Fibroblast of skin of back (primary cell): Measurements from ENCODE around the gene MAP2K3.

ENCODE experiments used
- DNase-seq: peaks from one replicate; pipeline ENCODE4 v3.0.0-alpha.2; 2013

Gene MAP2K3

GRCh38 chr17:21282850-21283249 lies 1.7 kb upstream of the MAP2K3 start:
- no peak for DNase-seq

GRCh38 chr17:21283482-21284318 lies 811 bp upstream of the MAP2K3 start:
- DNase-seq, result peak; percentile 45

- DNase-seq, result peak; percentile 68
These were observed 904 bp downstream of the MAP2K3 start for GRCh38 chr17:21285164-21286065.

- DNase-seq, result peak; percentile 99
These were observed 1.7 kb downstream of the MAP2K3 start for GRCh38 chr17:21286066-21286770.

GRCh38 chr17:21286909-21287702 lies 2.6 kb downstream of the MAP2K3 start:
- no peak for DNase-seq

- DNase-seq, result peak; percentile 99
These were observed 3.4 kb downstream of the MAP2K3 start for GRCh38 chr17:21287703-21288449.

GRCh38 chr17:21288571-21289017 lies 4.1 kb downstream of the MAP2K3 start:
- DNase-seq, result no peak

- no peak for DNase-seq
These were observed 4.8 kb downstream of the MAP2K3 start for GRCh38 chr17:21289175-21289901.

- DNase-seq, result no peak
These were observed 5.5 kb downstream of the MAP2K3 start for GRCh38 chr17:21289902-21290571.

GRCh38 chr17:21291357-21291756 lies 6.8 kb downstream of the MAP2K3 start:
- DNase-seq, result no peak

- DNase-seq, result no peak
These were observed 7.4 kb downstream of the MAP2K3 start for GRCh38 chr17:21291862-21292261.

- no peak for DNase-seq
These were observed 8.6 kb downstream of the MAP2K3 start for GRCh38 chr17:21292867-21293830.

GRCh38 chr17:21293831-21294210 lies 9.3 kb downstream of the MAP2K3 start:
- DNase-seq, result no peak

GRCh38 chr17:21294321-21295035 lies 10.0 kb downstream of the MAP2K3 start:
- no peak for DNase-seq

GRCh38 chr17:21295036-21295952 lies 10.8 kb downstream of the MAP2K3 start:
- no peak for DNase-seq

GRCh38 chr17:21296097-21297025 lies 11.8 kb downstream of the MAP2K3 start:
- no peak for DNase-seq
